Measurements from ENCODE around the gene ASPG.

The ASPG gene

GRCh38 chr14:104105071-104105821 lies 19.7 kb downstream of the ASPG start:
- no peak for DNase-seq (ENCODE audit: low read depth)

- DNase-seq (ENCODE audit: low read depth) = no peak
Observed at GRCh38 chr14:104105822-104106470, 20.4 kb downstream of the ASPG start.

- no peak for DNase-seq (ENCODE audit: low read depth)
Observed at GRCh38 chr14:104106471-104106991, 21.0 kb downstream of the ASPG start.

DNA sequence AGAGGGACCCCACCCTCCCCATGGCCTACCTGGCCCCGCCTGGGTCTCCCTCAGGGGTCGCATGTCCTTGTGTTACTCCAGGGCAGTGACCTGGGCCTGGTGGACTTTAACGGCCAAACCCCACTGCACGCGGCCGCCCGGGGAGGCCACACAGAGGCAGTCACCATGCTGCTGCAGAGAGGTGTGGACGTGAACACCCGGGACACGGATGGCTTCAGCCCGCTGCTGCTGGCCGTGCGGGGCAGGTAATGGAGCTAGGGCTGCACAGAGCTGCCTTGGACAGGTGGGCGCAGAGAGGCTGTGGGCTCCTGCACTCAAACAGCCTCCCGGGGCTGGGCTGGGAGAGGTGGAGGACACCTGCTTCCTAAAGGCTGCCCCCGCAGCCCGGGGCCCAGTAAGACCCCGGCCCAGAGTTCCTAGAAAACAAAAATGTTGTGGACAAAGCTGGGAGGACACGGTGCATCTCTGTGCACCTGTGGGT lies 21.6 kb downstream of the ASPG start:
- DNase-seq (ENCODE audit: low read depth) = no peak

DNA sequence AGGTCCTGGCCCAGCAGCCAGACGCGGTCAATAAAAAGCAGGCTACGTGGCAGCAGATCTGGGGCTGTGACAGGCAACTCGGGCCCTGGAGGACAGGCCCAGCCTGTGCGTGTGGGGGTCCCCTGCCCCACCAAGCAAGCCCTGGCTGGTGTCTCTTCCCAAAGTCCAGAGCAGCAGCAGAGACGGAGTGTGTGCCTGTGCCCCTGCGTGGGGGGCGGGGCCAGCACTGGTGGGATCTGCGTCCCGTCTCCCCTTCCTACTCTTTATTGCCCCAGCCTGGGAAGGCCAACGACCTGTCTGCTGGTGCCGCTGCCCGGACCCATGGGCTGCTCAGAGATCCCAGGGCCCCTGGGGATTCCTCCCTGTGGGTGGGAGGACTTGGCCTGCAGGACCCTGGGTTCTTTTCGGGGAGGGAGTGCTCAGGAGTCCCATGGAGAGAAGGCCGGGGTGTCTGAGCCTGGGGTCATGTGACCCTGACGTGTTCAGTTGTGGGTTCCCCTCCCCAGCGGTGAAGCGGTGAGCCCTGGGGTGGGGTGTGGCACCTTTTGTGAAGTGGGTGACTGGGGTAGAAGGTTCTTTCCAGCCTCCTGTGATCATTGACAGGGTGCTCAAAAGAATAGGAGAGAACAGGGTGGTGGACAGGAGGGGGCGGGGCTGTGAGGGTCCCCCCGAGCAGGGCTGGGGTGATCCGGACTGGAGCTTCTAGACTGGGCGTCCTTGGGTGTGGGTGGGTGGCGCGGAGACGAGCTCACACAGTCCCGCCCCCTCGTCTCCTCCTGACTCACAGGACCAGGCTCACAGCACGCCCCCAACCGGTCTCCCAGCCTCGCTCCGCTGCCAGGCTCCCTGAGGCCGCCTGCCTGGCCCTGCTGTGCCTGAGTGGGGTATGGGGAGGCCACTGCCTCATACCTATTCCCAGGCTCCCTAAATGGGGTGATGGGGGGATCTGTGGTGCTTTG lies 22.4 kb downstream of the ASPG start:
- no peak for DNase-seq (ENCODE audit: low read depth)

GRCh38 chr14:104108570-104109541 lies 23.4 kb downstream of the ASPG start:
- no peak for DNase-seq (ENCODE audit: low read depth)

GRCh38 chr14:104109731-104110361 lies 24.3 kb downstream of the ASPG start:
- DNase-seq (ENCODE audit: low read depth) = no peak

GRCh38 chr14:104110491-104111209 lies 25.1 kb downstream of the ASPG start:
- DNase-seq (ENCODE audit: low read depth) = no peak

DNA sequence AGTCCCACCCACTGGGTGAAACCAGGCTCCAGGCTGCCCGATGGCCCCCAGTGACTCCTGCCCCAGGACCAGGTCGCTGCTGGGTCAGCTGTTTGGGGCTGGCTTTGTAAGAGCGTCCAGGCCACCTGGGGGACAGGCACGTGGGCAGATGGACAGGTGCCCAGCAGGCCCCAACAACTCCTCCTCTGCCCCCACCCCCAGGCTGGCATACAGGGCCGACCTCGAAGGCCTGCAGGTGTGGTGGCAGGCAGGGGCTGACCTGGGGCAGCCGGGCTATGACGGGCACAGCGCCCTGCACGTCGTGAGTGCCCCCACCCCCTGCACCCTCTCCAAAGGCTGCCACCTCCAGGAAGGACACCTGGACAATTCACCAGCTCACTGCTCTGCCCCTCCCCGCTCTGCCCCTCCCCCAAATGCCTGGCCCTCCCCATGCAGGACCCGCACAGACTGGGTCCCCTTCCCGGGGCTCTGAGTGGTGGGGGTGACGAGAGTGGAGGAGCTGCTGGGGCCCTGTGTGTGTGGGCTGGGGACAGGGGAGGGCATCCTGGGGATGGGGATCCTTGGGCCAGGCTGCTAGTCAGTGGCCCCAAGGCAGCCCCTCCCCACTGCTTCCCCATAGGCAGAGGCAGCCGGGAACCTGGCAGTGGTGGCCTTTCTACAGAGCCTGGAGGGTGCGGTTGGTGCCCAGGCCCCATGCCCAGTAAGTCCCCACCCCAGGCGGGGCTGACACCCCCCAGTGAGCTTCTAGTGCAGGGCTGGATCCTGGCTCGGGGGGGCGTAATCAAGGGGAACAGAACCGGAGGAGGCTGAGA lies 26.0 kb downstream of the ASPG start:
- no peak for DNase-seq (ENCODE audit: low read depth)

DNA sequence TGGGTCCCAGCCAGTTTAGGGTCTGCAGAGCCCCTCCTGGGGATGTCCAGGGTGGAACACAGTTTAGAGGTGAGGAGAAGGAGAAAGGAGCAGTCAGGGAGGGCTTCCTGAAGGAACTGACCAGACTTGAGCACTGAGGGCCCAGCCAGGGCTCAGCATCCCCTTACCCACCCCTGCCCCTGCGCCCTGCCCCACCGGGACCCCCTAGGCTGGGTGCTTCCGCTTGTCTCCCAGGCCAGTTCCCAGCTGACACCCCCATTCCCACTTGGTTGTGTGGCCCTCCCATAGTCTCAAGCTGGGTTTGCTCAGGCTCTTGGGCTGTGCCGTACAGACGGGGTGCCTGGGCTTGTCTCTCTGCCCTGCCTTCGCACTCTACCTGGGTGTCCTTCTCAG lies 26.6 kb downstream of the ASPG start:
- no peak for DNase-seq (ENCODE audit: low read depth)

GRCh38 chr14:104112609-104113571 lies 27.4 kb downstream of the ASPG start:
- no peak for DNase-seq (ENCODE audit: low read depth)

GRCh38 chr14:104113631-104114420 lies 28.3 kb downstream of the ASPG start:
- DNase-seq (ENCODE audit: low read depth) = no peak

- DNase-seq (ENCODE audit: low read depth) = no peak
Observed at GRCh38 chr14:104114421-104115130, 29.1 kb downstream of the ASPG start.

DNA sequence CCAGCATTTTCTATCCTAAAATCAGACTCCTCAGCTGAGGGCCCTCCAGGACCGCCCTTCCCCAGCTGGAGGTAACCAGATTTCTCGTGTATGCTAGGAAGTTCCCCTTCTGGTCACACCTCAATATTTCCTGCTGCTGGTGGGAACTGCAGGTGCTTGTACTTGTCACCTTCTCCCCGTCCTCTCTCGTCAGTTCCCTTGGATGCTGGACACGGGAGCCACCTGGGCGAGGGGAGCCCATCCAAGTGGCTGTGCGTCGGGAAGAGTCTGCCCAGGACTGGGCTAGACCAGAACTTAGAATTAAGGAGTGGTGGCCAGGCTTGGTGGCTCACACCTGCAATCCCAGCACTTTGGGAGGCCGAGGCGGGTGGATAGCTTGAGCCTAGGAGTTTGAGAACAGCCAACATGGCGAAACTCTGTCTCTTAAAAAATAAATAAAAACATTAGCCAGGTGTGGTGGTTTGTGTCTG lies 29.7 kb downstream of the ASPG start:
- no peak for DNase-seq (ENCODE audit: low read depth)

GRCh38 chr14:104115691-104116287 lies 30.3 kb downstream of the ASPG start:
- no peak for DNase-seq (ENCODE audit: low read depth)

DNA sequence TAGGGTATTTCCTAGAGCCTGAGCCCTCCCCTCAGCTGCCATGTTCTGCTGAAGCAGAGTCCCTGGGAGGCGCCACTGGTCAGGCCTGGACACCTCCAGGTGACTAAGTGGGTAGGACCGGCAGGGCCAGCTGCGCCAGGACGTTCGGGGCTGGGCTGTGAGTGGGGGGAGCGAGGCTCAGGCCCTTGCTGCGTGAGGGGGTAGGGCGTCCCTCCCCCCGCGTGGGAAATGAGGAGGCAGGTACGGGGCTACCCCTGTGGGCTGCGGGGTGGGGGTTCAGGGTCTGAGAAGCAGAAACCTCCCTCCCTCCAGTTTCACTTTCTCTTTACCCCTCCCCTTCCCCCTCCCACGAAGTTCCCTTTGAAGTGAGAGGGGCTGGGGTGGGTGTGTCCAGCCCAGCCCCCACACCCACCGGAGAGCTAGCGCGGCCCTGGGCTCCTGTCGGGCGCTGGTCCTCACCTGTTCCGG lies 30.8 kb downstream of the ASPG start:
- DNase-seq (ENCODE audit: low read depth) = no peak
